ENCODE data around the gene JPH2. TPM values are rescaled to one million over a fixed set of nuclear protein-coding genes. Genes with fewer than 3 reads are reported as not detected.

Gene JPH2
- total RNA-seq, 1 experiment from 2014 or later = 0.17 TPM

DNA sequence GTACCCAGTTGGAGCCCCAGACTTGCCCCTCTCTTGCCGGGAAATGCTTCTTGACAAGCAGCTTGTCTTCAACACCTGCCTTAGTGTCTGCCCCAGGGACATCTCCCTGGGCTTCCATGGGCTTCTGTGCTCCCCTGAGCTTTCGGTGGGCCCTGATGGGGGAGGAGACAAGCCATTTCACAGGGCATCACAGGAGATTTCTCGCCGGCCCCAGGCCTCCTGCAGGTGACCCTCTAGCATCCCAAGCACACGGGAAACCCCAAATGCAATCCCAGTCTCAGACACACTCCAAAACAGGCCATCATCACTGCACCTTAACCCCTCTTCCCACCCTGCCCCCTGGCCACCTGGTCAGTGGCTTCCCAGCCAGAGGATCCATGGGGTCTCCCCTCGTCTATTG lies 74.5 kb downstream of the JPH2 start:
- TF ChIP-seq SP1 (IDR thresholded peaks at IDR 0.05; ENCODE audit: low read depth) (no peak), ELF1 (IDR thresholded peaks at IDR 0.05; ENCODE audit: borderline replicate concordance, low read depth) (no peak), SIN3A (IDR thresholded peaks at IDR 0.05; ENCODE audit: low read depth) (no peak), CBX3 (IDR thresholded peaks at IDR 0.05; ENCODE audit: low read depth) (no peak), FOSL1 (IDR thresholded peaks at IDR 0.05; ENCODE audit: low read depth) (no peak), ZFX (IDR thresholded peaks at IDR 0.05) (no peak), JUND (IDR thresholded peaks at IDR 0.05) (no peak), CEBPB (IDR thresholded peaks at IDR 0.05; ENCODE audit: low read depth) (no peak), POLR2A (IDR thresholded peaks at IDR 0.05; ENCODE audit: borderline replicate concordance, extremely low read depth, insufficient read depth, insufficient read length) (no peak), EGR1 (IDR thresholded peaks at IDR 0.05; ENCODE audit: low read depth) (no peak), SRF (IDR thresholded peaks at IDR 0.05; ENCODE audit: low read depth) (no peak), EZH2 (IDR thresholded peaks at IDR 0.05) (no peak), ZNF274 (IDR thresholded peaks at IDR 0.05; ENCODE audit: low read depth, low read length) (no peak), TCF7L2 (IDR thresholded peaks at IDR 0.05; ENCODE audit: borderline replicate concordance, extremely low read depth, insufficient read depth, insufficient read length) (no peak), RAD21 (IDR thresholded peaks at IDR 0.05; ENCODE audit: low read depth) (no peak)
- TF ChIP-seq, protein P1, sequence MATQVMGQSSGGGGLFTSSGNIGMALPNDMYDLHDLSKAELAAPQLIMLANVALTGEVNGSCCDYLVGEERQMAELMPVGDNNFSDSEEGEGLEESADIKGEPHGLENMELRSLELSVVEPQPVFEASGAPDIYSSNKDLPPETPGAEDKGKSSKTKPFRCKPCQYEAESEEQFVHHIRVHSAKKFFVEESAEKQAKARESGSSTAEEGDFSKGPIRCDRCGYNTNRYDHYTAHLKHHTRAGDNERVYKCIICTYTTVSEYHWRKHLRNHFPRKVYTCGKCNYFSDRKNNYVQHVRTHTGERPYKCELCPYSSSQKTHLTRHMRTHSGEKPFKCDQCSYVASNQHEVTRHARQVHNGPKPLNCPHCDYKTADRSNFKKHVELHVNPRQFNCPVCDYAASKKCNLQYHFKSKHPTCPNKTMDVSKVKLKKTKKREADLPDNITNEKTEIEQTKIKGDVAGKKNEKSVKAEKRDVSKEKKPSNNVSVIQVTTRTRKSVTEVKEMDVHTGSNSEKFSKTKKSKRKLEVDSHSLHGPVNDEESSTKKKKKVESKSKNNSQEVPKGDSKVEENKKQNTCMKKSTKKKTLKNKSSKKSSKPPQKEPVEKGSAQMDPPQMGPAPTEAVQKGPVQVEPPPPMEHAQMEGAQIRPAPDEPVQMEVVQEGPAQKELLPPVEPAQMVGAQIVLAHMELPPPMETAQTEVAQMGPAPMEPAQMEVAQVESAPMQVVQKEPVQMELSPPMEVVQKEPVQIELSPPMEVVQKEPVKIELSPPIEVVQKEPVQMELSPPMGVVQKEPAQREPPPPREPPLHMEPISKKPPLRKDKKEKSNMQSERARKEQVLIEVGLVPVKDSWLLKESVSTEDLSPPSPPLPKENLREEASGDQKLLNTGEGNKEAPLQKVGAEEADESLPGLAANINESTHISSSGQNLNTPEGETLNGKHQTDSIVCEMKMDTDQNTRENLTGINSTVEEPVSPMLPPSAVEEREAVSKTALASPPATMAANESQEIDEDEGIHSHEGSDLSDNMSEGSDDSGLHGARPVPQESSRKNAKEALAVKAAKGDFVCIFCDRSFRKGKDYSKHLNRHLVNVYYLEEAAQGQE (IDR thresholded peaks at IDR 0.05; ENCODE audit: low read depth) = no peak
- TF ChIP-seq, protein P2, sequence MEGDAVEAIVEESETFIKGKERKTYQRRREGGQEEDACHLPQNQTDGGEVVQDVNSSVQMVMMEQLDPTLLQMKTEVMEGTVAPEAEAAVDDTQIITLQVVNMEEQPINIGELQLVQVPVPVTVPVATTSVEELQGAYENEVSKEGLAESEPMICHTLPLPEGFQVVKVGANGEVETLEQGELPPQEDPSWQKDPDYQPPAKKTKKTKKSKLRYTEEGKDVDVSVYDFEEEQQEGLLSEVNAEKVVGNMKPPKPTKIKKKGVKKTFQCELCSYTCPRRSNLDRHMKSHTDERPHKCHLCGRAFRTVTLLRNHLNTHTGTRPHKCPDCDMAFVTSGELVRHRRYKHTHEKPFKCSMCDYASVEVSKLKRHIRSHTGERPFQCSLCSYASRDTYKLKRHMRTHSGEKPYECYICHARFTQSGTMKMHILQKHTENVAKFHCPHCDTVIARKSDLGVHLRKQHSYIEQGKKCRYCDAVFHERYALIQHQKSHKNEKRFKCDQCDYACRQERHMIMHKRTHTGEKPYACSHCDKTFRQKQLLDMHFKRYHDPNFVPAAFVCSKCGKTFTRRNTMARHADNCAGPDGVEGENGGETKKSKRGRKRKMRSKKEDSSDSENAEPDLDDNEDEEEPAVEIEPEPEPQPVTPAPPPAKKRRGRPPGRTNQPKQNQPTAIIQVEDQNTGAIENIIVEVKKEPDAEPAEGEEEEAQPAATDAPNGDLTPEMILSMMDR (IDR thresholded peaks at IDR 0.05 in 2 of 3, conservative IDR thresholded peaks at IDR 0.05 in 1 of 3; ENCODE audit: borderline replicate concordance in 1 of 3, insufficient read depth in 1 of 3, low read depth in 2 of 3, low read length in 2 of 3) = no peak
- TF ChIP-seq, protein P3, sequence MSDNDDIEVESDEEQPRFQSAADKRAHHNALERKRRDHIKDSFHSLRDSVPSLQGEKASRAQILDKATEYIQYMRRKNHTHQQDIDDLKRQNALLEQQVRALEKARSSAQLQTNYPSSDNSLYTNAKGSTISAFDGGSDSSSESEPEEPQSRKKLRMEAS (IDR thresholded peaks at IDR 0.05) = no peak
- no peak for DNase-seq (ENCODE audit: low read depth, low spot score)

More for the DNA sequence above, 74.5 kb downstream of the JPH2 start:
- ChIA-PET RAD21 (ENCODE audit: low non-redundant PET in 1 of 2, low total read pairs in 2 of 2, uncharacterized antibody in 2 of 2, unreplicated experiment in 2 of 2) (no interaction called here), CTCF (interaction anchor here (2.4 kb wide), 1 partner anchor 77 kb away, joined by 13 read pairs; no protein-coding TSS in a partner anchor), POLR2A (no interaction called here)
- no peaks in the 10 kb centered on the region for H3K9me2 ChIP-seq (ENCODE audit: insufficient read depth)
- H4K20me1 ChIP-seq (ENCODE audit: insufficient read depth) = no peaks in the 10 kb centered on the region
- H3K27ac ChIP-seq (ENCODE audit: low read depth, low read length) = no peak overlapping the region
- no peak overlapping the region for H2AFZ ChIP-seq (ENCODE audit: low read depth, low read length, poor library complexity, severe bottlenecking)
- intact Hi-C loops (cut with micrococcal nuclease) = no loop called here
- H3K9me3 ChIP-seq (ENCODE audit: control insufficient read depth in 1 of 2, insufficient read depth in 1 of 2, low read depth in 1 of 2, low read length in 2 of 2) = peaks cover 4 to 6% of the 10 kb centered on the region in 2 experiments; a peak in 2 of 4 replicates
- peaks cover 3 to 4% of the 10 kb centered on the region in 2 experiments; a peak in 2 of 4 replicates for H3K4me1 ChIP-seq (ENCODE audit: control insufficient read depth in 1 of 2, insufficient read depth in 2 of 2, low read length in 2 of 2)
- no peaks in the 10 kb centered on the region for H3K79me2 ChIP-seq (ENCODE audit: insufficient read depth, low read length)
- no peak overlapping the region for H3K4me3 ChIP-seq (replicated peaks in 1 of 2; ENCODE audit: low read depth in 1 of 2, low read length in 2 of 2)
- no peak overlapping the region for H3K9ac ChIP-seq (ENCODE audit: low read length)
- no peaks in the 10 kb centered on the region for H3K36me3 ChIP-seq (ENCODE audit: control insufficient read depth in 1 of 2, insufficient read depth in 2 of 2, low read length in 2 of 2)
- BruUV-seq (replicated peaks) = no TSS peak
- H3K4me2 ChIP-seq (ENCODE audit: low read length) = no peak overlapping the region
- ATAC-seq = no peak
- H3K27me3 ChIP-seq (ENCODE audit: insufficient read depth, low read length) = no peaks in the 10 kb centered on the region
